ENCODE data around the gene ADAM11. TPM values are rescaled to one million over a fixed set of nuclear protein-coding genes. Genes with fewer than 3 reads are reported as not detected.
"Not testable (repeated sequence)": the region's sequence is repeated elsewhere in the genome, so short reads cannot be mapped to it uniquely, and the experiment has no call there.

Gene ADAM11
- polyA plus RNA-seq, 3 donors: 1.6 to 2.0 (median 1.7) TPM

GRCh38 chr17:44755180-44755579 is 3.6 kb upstream of the ADAM11 start:
- DNase-seq (ENCODE audit: low read depth in 3 of 3, low spot score in 2 of 3): not testable (repeated sequence)

- DNase-seq (ENCODE audit: low read depth in 3 of 3, low spot score in 2 of 3): no peak
Measured at GRCh38 chr17:44757045-44757917, 1.5 kb upstream of the ADAM11 start.

GRCh38 chr17:44757918-44758413 is 822 bp upstream of the ADAM11 start:
- no peak for DNase-seq (ENCODE audit: low read depth in 3 of 3, low spot score in 2 of 3)

- DNase-seq (ENCODE audit: low read depth in 3 of 3, low spot score in 2 of 3): no peak
Measured at GRCh38 chr17:44759086-44759915, 513 bp downstream of the ADAM11 start.

- DNase-seq (ENCODE audit: low read depth in 3 of 3, low spot score in 2 of 3): no peak
Measured at GRCh38 chr17:44759916-44760243, 1.1 kb downstream of the ADAM11 start.

GRCh38 chr17:44760474-44761308 is 1.9 kb downstream of the ADAM11 start:
- DNase-seq (ENCODE audit: low read depth in 3 of 3, low spot score in 2 of 3): no peak

GRCh38 chr17:44761932-44762810 is 3.4 kb downstream of the ADAM11 start:
- no peak for DNase-seq (ENCODE audit: low read depth in 3 of 3, low spot score in 2 of 3)

- no peak for DNase-seq (ENCODE audit: low read depth in 3 of 3, low spot score in 2 of 3)
Measured at GRCh38 chr17:44763170-44763569, 4.4 kb downstream of the ADAM11 start.

GRCh38 chr17:44765965-44766364 is 7.2 kb downstream of the ADAM11 start:
- no peak for DNase-seq (ENCODE audit: low read depth in 3 of 3, low spot score in 2 of 3)

- DNase-seq (ENCODE audit: low read depth in 3 of 3, low spot score in 2 of 3): no peak
Measured at GRCh38 chr17:44766409-44767038, 7.7 kb downstream of the ADAM11 start.

- DNase-seq (ENCODE audit: low read depth in 3 of 3, low spot score in 2 of 3): no peak
Measured at GRCh38 chr17:44767493-44767892, 8.7 kb downstream of the ADAM11 start.

- no peak for DNase-seq (ENCODE audit: low read depth in 3 of 3, low spot score in 2 of 3)
Measured at GRCh38 chr17:44768505-44769142, 9.8 kb downstream of the ADAM11 start.

- DNase-seq (ENCODE audit: low read depth in 3 of 3, low spot score in 2 of 3): no peak
Measured at GRCh38 chr17:44769230-44769629, 10.4 kb downstream of the ADAM11 start.

- no peak for DNase-seq (ENCODE audit: low read depth in 3 of 3, low spot score in 2 of 3)
Measured at GRCh38 chr17:44769647-44770084, 10.9 kb downstream of the ADAM11 start.

GRCh38 chr17:44770166-44770925 is 11.6 kb downstream of the ADAM11 start:
- DNase-seq (ENCODE audit: low read depth in 3 of 3, low spot score in 2 of 3): no peak

GRCh38 chr17:44772308-44773045 is 13.7 kb downstream of the ADAM11 start:
- no peak for DNase-seq (ENCODE audit: low read depth in 3 of 3, low spot score in 2 of 3)

GRCh38 chr17:44773140-44773539 is 14.4 kb downstream of the ADAM11 start:
- DNase-seq (ENCODE audit: low read depth in 3 of 3, low spot score in 2 of 3): no peak
